K562 (cell line): ENCODE results near the gene HOXB4. TPM values are rescaled to one million over a fixed set of nuclear protein-coding genes. Genes with fewer than 3 reads are reported as not detected.
A peak's percentile ranks its signal among the peaks of the same experiment; 100 is the strongest.

Experiments
- ATAC-seq: fragments of 200-7000 bp; cut with Tn5 transposase; 3 replicates; pipeline ENCODE4 v1.9.1; 2020; ENCODE audit warnings: moderate library complexity
- BruUV-seq: library from RNA; stranded (reverse); fragments of 400-500 nt; replicated peaks from 2 replicates; lab custom pipeline; 2021; lab: Mats Ljungman, UMichigan
- CTCF ChIA-PET: fragments of 300-600 bp; formaldehyde crosslinking; extraction: SDS; loops from one replicate; lab custom pipeline; 2021; ENCODE audit warnings: low intra/inter-chr PET ratio; lab: Yijun Ruan, JAX
- POLR2A ChIA-PET: fragments of 300-600, 350-650 bp; sonication (Branson Sonifier 250); formaldehyde crosslinking; extraction: SDS; loops from one replicate; lab custom pipeline; 2021; ENCODE audit warnings: antibody characterized with exemption, inconsistent platforms; lab: Yijun Ruan, JAX
- DNase-seq, 4 experiments: peaks; one replicate each; pipeline versions ENCODE4 v3.0.0 to v3.0.0-alpha.2; 2011 to 2018; ENCODE audit warnings: low spot score in 3 of 4, mixed read lengths in 3 of 4; ENCODE audit errors: extremely low read depth in 1 of 4
- FAIRE-seq: peaks from 2 replicates; lab custom pipeline; 2011; peaks lifted over from hg19 to GRCh38; lab: Jason Lieb, UNC
- H2AFZ ChIP-seq: 2 replicates; pipeline ENCODE4 v1.6.0; 2011; ENCODE audit warnings: low read depth, low read length, control low read depth, inconsistent platforms
- H3K27ac ChIP-seq: fragments of 200-600 bp; 3 replicates; pipeline ENCODE4 v1.8.0; 2011; ENCODE audit warnings: low read depth, mild to moderate bottlenecking, control low read depth, inconsistent platforms, low read length, moderate library complexity, mixed read lengths; ENCODE audit errors: extremely low read depth
- H3K27me3 ChIP-seq, 2 experiments: fragments of 300-600 bp in 1 of 2; 2 replicates in 1 of 2; 3 replicates in 1 of 2; pipeline versions ENCODE4 v1.6.0 to v1.8.0; 2011; ENCODE audit warnings: inconsistent platforms in 2 of 2, low read length in 2 of 2, mild to moderate bottlenecking in 1 of 2, mixed read lengths in 1 of 2, moderate library complexity in 1 of 2; ENCODE audit not compliant: control insufficient read depth in 2 of 2, insufficient read depth in 2 of 2
- H3K36me3 ChIP-seq: fragments of 300-600 bp; 3 replicates; pipeline ENCODE4 v1.8.0; 2011; ENCODE audit warnings: mild to moderate bottlenecking, low read length, inconsistent platforms; ENCODE audit not compliant: control insufficient read depth, insufficient read depth
- H3K4me1 ChIP-seq, 2 experiments: fragments of 200-600 bp in 1 of 2; replicated peaks in 1 of 2; 2 replicates in 1 of 2; 3 replicates in 1 of 2; pipeline versions ENCODE4 v1.5.1 to v1.8.0; 2011; ENCODE audit warnings: inconsistent platforms in 2 of 2, low read length in 2 of 2, mild to moderate bottlenecking in 1 of 2, mixed read lengths in 1 of 2, moderate library complexity in 1 of 2; ENCODE audit not compliant: control insufficient read depth in 2 of 2, insufficient read depth in 2 of 2
- H3K4me2 ChIP-seq: 2 replicates; pipeline ENCODE4 v1.6.1; 2011; ENCODE audit warnings: low read length, control low read depth, inconsistent platforms, mixed read lengths; ENCODE audit not compliant: insufficient read depth
- H3K4me3 ChIP-seq: fragments of 200-600 bp; sonication (generic), shearing (Covaris generic); 2 replicates; pipeline ENCODE4 v1.5.1; 2016; ENCODE audit warnings: control low read depth, inconsistent platforms
- H3K79me2 ChIP-seq: fragments of 200-600 bp; 3 replicates; pipeline ENCODE4 v1.8.0; 2011; ENCODE audit warnings: low read length, inconsistent platforms; ENCODE audit not compliant: control insufficient read depth, insufficient read depth
- H3K9ac ChIP-seq, 2 experiments: 2 replicates each; pipeline versions ENCODE4 v1.6.0 to v1.6.1; 2011; ENCODE audit warnings: low read depth in 2 of 2, low read length in 2 of 2, control low read depth in 1 of 2, inconsistent platforms in 1 of 2, mild to moderate bottlenecking in 1 of 2, mixed read lengths in 1 of 2; ENCODE audit not compliant: insufficient read depth in 1 of 2
- H3K9me1 ChIP-seq: one replicate; pipeline ENCODE4 v1.6.0; 2011; ENCODE audit warnings: inconsistent platforms, mild to moderate bottlenecking, low read length, moderate library complexity; ENCODE audit not compliant: control insufficient read depth, insufficient read depth
- H3K9me3 ChIP-seq: replicated peaks from 2 replicates; pipeline ENCODE4 v1.5.1; 2011; ENCODE audit warnings: low read depth, low read length, inconsistent platforms; ENCODE audit not compliant: control insufficient read depth, insufficient read depth
- H4K20me1 ChIP-seq: replicated peaks from 2 replicates; pipeline ENCODE4 v1.6.1; 2011; ENCODE audit warnings: low read length, inconsistent platforms, mixed read lengths; ENCODE audit not compliant: control insufficient read depth, insufficient read depth
- AFF1 ChIP-seq, 2 experiments: fragments of 450-650 bp; IDR thresholded peaks; 2 replicates each; pipeline ENCODE4 v1.6.1; 2018; ENCODE audit warnings: mild to moderate bottlenecking in 2 of 2, low read depth in 1 of 2; ENCODE audit not compliant: partially characterized antibody in 2 of 2
- HSF4 ChIP-seq: fragments of 250-450 bp; sonication (Bioruptor Pico); IDR thresholded peaks from 2 replicates; pipeline ENCODE4 v2.1.2; 2022; ENCODE audit warnings: mild to moderate bottlenecking, moderate library complexity, borderline replicate concordance
- KAT7 ChIP-seq: sonication (generic); formaldehyde crosslinking; IDR thresholded peaks from 2 replicates; pipeline ENCODE4 v1.8.0; 2022; ENCODE audit warnings: missing genetic modification reagents, mild to moderate bottlenecking, borderline replicate concordance
- LCOR ChIP-seq: sonication (generic); formaldehyde crosslinking; IDR thresholded peaks from 2 replicates; pipeline ENCODE4 v1.8.0; 2022; ENCODE audit warnings: mild to moderate bottlenecking, missing genetic modification reagents
- MAZ ChIP-seq, 2 experiments: fragments of 450-650 bp in 1 of 2; sonication (generic) in 1 of 2; formaldehyde crosslinking; IDR thresholded peaks in 1 of 2; conservative IDR thresholded peaks in 1 of 2; 2 replicates each; pipeline versions ENCODE4 v1.4.0 to v1.5.0; 2020; ENCODE audit warnings: mild to moderate bottlenecking in 1 of 2, missing genetic modification reagents in 1 of 2
- NFRKB ChIP-seq: fragments of 450-650 bp; IDR thresholded peaks from 2 replicates; pipeline ENCODE4 v1.6.1; 2016; ENCODE audit warnings: low read depth
- POLR2AphosphoS5 ChIP-seq: IDR thresholded peaks from 2 replicates; pipeline ENCODE4 v1.6.1; 2011; ENCODE audit warnings: mild to moderate bottlenecking, low read depth, low read length, moderate library complexity; ENCODE audit not compliant: control insufficient read depth, insufficient read depth
- SAP30 ChIP-seq: fragments of 200-600 bp; sonication (generic); IDR thresholded peaks from 2 replicates; pipeline ENCODE4 v1.6.1; 2012; ENCODE audit warnings: borderline replicate concordance, low read depth, mild to moderate bottlenecking, moderate library complexity, low read length, control low read depth, inconsistent platforms; ENCODE audit not compliant: insufficient read depth, poor library complexity, severe bottlenecking
- SP2 ChIP-seq: IDR thresholded peaks from 2 replicates; pipeline ENCODE4 v1.6.1; 2011; ENCODE audit warnings: mild to moderate bottlenecking, low read depth, low read length, moderate library complexity; ENCODE audit not compliant: poor library complexity, severe bottlenecking; ENCODE audit errors: extremely low read depth
- SUPT5H ChIP-seq: fragments of 450-650 bp; IDR thresholded peaks from 2 replicates; pipeline ENCODE4 v1.6.1; 2016
- YY1 ChIP-seq, 3 experiments: IDR thresholded peaks; 2 replicates each; pipeline ENCODE4 v1.6.1; 2011; ENCODE audit warnings: low read length in 2 of 3, mild to moderate bottlenecking in 2 of 3, moderate library complexity in 2 of 3, borderline replicate concordance in 1 of 3, control low read depth in 1 of 3, low read depth in 1 of 3; ENCODE audit not compliant: insufficient read depth in 3 of 3, insufficient replicate concordance in 2 of 3, control insufficient read depth in 1 of 3, insufficient read length in 1 of 3; ENCODE audit errors: extremely low read depth in 1 of 3
- WGBS: fragments of 100-300 bp; shearing (Covaris generic); methylation state at CpG from one replicate; pipeline ENCODE4 v1.1.6; 2016; ENCODE audit warnings: low coverage, mixed read lengths; ENCODE audit not compliant: insufficient coverage; ENCODE audit errors: missing lambda C conversion rate; 5-methylcytosine and 5-hydroxymethylcytosine counted together
- in situ Hi-C: fragments of 300-500 bp; cut with MboI; formaldehyde crosslinking; loops from 4 replicates; pipeline ENCODE4 v1.15.0; 2018; ENCODE audit warnings: inconsistent platforms, mixed read lengths
- intact Hi-C: fragments of 100-400 bp; cut with micrococcal nuclease; formaldehyde crosslinking; loops from 2 replicates; pipeline ENCODE4 v1.14.2; 2022
- polyA plus RNA-seq, 8 experiments: library from polyadenylated mRNA; depleted of rRNA in 4 of 8; stranded (reverse) in 5 of 8; unstranded in 3 of 8; fragments of >200 nt; fragmentation: Nextera tagmentation in 2 of 8; fragmentation: Illumina TruSeq in 1 of 8; extraction: Ambion mirVana in 2 of 8; extraction: Trizol in 1 of 8; gene quantifications; 2 replicates each; pipeline versions ENCODE4 v1.2.1 to v1.2.3, GENCODE V29; 2011 to 2014; ENCODE audit warnings: inconsistent platforms in 1 of 8, missing spikeins in 1 of 8
- total RNA-seq, 7 experiments: library from RNA; depleted of rRNA in 6 of 7; stranded (reverse); fragments of >200 nt in 6 of 7; fragmentation: Illumina TruSeq in 2 of 7; extraction: Trizol in 2 of 7; gene quantifications; 2 replicates each; pipeline versions ENCODE4 v1.2.1 to v1.2.3, GENCODE V29; 2011 to 2021; ENCODE audit warnings: low replicate concordance in 1 of 7

HOXB4 gene
- total and polyA plus RNA-seq, 9 of the 15 experiments (the other 6 are each of a cell fraction or from before 2014, with no cell fraction given): 1.6 to 34.9 (median 14.9) TPM

GRCh38 chr17:48576479-48577309, 1.5 kb downstream of the HOXB4 start (continued):
- TF ChIP-seq SAP30 (peak; percentile 53), HSF4 (CRISPR knock-in tag) (no peak)
- TF ChIP-seq, all 486 proteins: peak for 50

- no peak for FAIRE-seq
- peak overlapping the region; percentile 71 for H3K4me3 ChIP-seq
- TF ChIP-seq KAT7: peak; percentile 50; the same call in 1 of the 2 replicates
- peak; percentile 21; the same call in 1 of the 2 replicates for TF ChIP-seq SUPT5H
- peak in 1 of 2 experiments; percentile 18 for TF ChIP-seq AFF1 (IDR thresholded peaks at IDR 0.05; ENCODE audit: low read depth in 1 of 2, partially characterized antibody in 2 of 2)
- TF ChIP-seq LCOR: no peak
- peak in 1 of 3 experiments; percentile 39 for TF ChIP-seq YY1 (IDR thresholded peaks at IDR 0.05; ENCODE audit: borderline replicate concordance in 1 of 3, control insufficient read depth in 1 of 3, extremely low read depth in 1 of 3, insufficient read depth in 3 of 3, insufficient read length in 1 of 3, insufficient replicate concordance in 2 of 3, low read depth in 1 of 3, low read length in 2 of 3)
- TF ChIP-seq POLR2AphosphoS5: no peak; the same call in 1 of the 2 replicates
- TF ChIP-seq SP2: no peak
- 0 out of 2 replicates have a peak, but pooled peaks have one; percentile 39 for TF ChIP-seq NFRKB
- TF ChIP-seq MAZ (CRISPR knock-in tag; conservative IDR thresholded peaks at IDR 0.05 in 1 of 2, IDR thresholded peaks at IDR 0.05 in 1 of 2): 0 out of 4 replicates have a peak, but pooled peaks of 1 of the 2 experiments have one; percentile 27
Observed at GRCh38 chr17:48575673-48576478, 2.3 kb downstream of the HOXB4 start.

More at GRCh38 chr17:48575673-48576478, 2.3 kb downstream of the HOXB4 start:
- Histone ChIP-seq H3K27me3 (no peaks in the 10 kb centered on the region), H3K4me2 (peak overlapping the region; percentile 88), H3K4me1 (peaks cover 36 to 61% of the 10 kb centered on the region in 2 experiments), H3K79me2 (peaks cover 98% of the 10 kb centered on the region), H4K20me1 (no peaks in the 10 kb centered on the region; the same call in 1 of the 2 replicates), H3K36me3 (peaks cover 54% of the 10 kb centered on the region), H3K9me3 (no peaks in the 10 kb centered on the region), H3K9ac (peak overlapping the region; percentile 76 to 93), H2AFZ (peak overlapping the region; percentile 38), H3K9me1 (no peaks in the 10 kb centered on the region), H3K27ac (peak overlapping the region; percentile 95)
- ChIA-PET CTCF (no interaction called here), POLR2A (interaction anchor here (0.9 to 1.1 kb wide), 2 partner anchors 29 to 162 kb away, joined by 3 read pairs; no protein-coding TSS in a partner anchor)
- WGBS: 5% methylated on average over 18 of the region's 22 CpGs
- intact Hi-C loops: no loop called here
- in situ Hi-C loops: no loop called here
- TSS peak; percentile 46 for BruUV-seq
- no peak for ATAC-seq
- peak in 3 of 4 experiments; percentile 31 to 48 (median 36) for DNase-seq
